Endodermal cell (in vitro differentiated cells): Measurements from ENCODE around the gene ZNF552. TPM values are rescaled to one million over a fixed set of nuclear protein-coding genes. Genes with fewer than 3 reads are reported as not detected.
A peak's percentile ranks its signal among the peaks of the same experiment; 100 is the strongest.

Experiments
- DNase-seq: peaks from one replicate; pipeline ENCODE4 v3.0.0-alpha.2; 2017
- H3K27ac ChIP-seq: 2 replicates; pipeline ENCODE4 v1.5.1; 2013; ENCODE audit warnings: mild to moderate bottlenecking, low read depth, low read length, moderate library complexity
- H3K27me3 ChIP-seq: 2 replicates; pipeline ENCODE4 v1.6.1; 2013; ENCODE audit warnings: mild to moderate bottlenecking, low read length, moderate library complexity; ENCODE audit not compliant: insufficient read depth, control insufficient read depth, poor library complexity, severe bottlenecking
- H3K36me3 ChIP-seq: 2 replicates; pipeline ENCODE4 v1.7.0; 2013; ENCODE audit warnings: mild to moderate bottlenecking, low read length, moderate library complexity; ENCODE audit not compliant: control insufficient read depth, insufficient read depth
- H3K4me1 ChIP-seq: one replicate; pipeline ENCODE4 v1.7.0; 2013; ENCODE audit warnings: low read length; ENCODE audit not compliant: control insufficient read depth, insufficient read depth
- H3K4me3 ChIP-seq: 2 replicates; pipeline ENCODE4 v1.5.1; 2013; ENCODE audit warnings: mild to moderate bottlenecking, low read length, moderate library complexity
- H3K9ac ChIP-seq: 2 replicates; pipeline ENCODE4 v1.6.1; 2013; ENCODE audit warnings: mild to moderate bottlenecking, low read length, moderate library complexity; ENCODE audit not compliant: poor library complexity, severe bottlenecking; ENCODE audit errors: extremely low read depth
- H3K9me3 ChIP-seq: 2 replicates; pipeline ENCODE4 v1.6.1; 2013; ENCODE audit warnings: mild to moderate bottlenecking, low read length, moderate library complexity; ENCODE audit not compliant: control insufficient read depth
- H3K27ac Mint-ChIP-seq: 2 replicates; pipeline ENCODE4 v1.8.0; 2020; ENCODE audit warnings: mixed read lengths
- H3K27me3 Mint-ChIP-seq: 2 replicates; pipeline ENCODE4 v1.8.0; 2021; ENCODE audit warnings: mild to moderate bottlenecking, mixed read lengths; ENCODE audit not compliant: insufficient read depth
- H3K36me3 Mint-ChIP-seq: 2 replicates; pipeline ENCODE4 v1.8.0; 2020; ENCODE audit warnings: low read depth, mixed read lengths
- H3K4me1 Mint-ChIP-seq: 2 replicates; pipeline ENCODE4 v1.8.0; 2020; ENCODE audit warnings: mixed read lengths
- H3K4me3 Mint-ChIP-seq: 2 replicates; pipeline ENCODE4 v1.8.0; 2020; ENCODE audit warnings: mild to moderate bottlenecking, moderate library complexity, mixed read lengths
- H3K9me3 Mint-ChIP-seq: 2 replicates; pipeline ENCODE4 v1.8.0; 2020; ENCODE audit warnings: mild to moderate bottlenecking, mixed read lengths
- WGBS, 2 experiments: methylation state at CpG; one replicate each; pipeline versions ENCODE4 v1.1.5 to v1.1.7; 2013; ENCODE audit warnings: missing lambda C conversion rate in 2 of 2, mixed read lengths in 1 of 2; ENCODE audit not compliant: insufficient coverage in 1 of 2, insufficient read length in 1 of 2; 5-methylcytosine and 5-hydroxymethylcytosine counted together
- total RNA-seq, 2 donors: library from RNA; stranded (reverse); fragmentation: NEBNext Ultra II Directional in 1 of 2; extraction: Animal tissue kit (Norgen Biotek cat#: 25700) in 1 of 2; gene quantifications; 2 replicates in 1 of 2; 3 replicates in 1 of 2; pipeline ENCODE4 v1.2.1, GENCODE V29; 2021
- TF ChIP-seq, protein P1 (sequence below): fragments of 200-600 bp; sonication (generic); conservative IDR thresholded peaks from 2 replicates; pipeline ENCODE4 v1.5.0; 2021; ENCODE audit warnings: antibody characterized with exemption, mild to moderate bottlenecking

The ZNF552 gene
- total RNA-seq, 2 donors from 2014 or later, result 17.4 to 18.8 TPM

DNA sequence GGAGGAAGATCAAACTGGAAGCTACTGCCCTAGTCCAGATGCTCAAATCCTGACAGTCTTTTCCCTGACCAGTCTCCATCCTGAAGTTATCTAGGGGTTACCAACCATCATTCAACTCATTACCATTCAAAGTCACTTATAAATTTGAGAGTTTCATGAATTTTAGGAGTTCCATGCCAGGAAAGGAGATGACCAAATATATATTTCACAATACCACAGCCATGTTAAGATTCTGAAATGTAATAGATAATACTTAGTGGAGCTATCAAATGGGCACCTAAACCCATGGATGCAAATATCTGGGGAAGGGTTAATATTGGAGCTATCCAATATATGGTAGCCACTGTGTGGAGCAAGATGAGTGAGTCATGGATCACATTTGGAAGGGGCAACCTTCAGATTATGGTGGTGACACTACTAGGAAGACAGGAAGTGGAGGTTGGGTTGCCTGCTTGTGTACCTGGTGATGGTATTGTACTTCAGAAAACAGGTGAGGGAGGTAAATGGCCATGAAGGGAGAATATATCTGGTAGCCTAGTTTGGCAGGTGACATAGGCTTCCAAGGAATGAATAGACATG, 26.5 kb downstream of the ZNF552 start:
- no peaks in the 10 kb centered on the region for H3K4me1 Mint-ChIP-seq
- TF ChIP-seq, protein P1, sequence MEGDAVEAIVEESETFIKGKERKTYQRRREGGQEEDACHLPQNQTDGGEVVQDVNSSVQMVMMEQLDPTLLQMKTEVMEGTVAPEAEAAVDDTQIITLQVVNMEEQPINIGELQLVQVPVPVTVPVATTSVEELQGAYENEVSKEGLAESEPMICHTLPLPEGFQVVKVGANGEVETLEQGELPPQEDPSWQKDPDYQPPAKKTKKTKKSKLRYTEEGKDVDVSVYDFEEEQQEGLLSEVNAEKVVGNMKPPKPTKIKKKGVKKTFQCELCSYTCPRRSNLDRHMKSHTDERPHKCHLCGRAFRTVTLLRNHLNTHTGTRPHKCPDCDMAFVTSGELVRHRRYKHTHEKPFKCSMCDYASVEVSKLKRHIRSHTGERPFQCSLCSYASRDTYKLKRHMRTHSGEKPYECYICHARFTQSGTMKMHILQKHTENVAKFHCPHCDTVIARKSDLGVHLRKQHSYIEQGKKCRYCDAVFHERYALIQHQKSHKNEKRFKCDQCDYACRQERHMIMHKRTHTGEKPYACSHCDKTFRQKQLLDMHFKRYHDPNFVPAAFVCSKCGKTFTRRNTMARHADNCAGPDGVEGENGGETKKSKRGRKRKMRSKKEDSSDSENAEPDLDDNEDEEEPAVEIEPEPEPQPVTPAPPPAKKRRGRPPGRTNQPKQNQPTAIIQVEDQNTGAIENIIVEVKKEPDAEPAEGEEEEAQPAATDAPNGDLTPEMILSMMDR, result no peak
- no peak overlapping the region for H3K9ac ChIP-seq
- H3K36me3 ChIP-seq, result peaks cover 43% of the 10 kb centered on the region
- peaks cover 3% of the 10 kb centered on the region for H3K9me3 Mint-ChIP-seq
- H3K4me1 ChIP-seq, result no peaks in the 10 kb centered on the region
- H3K27me3 Mint-ChIP-seq, result no peaks in the 10 kb centered on the region
- no peak overlapping the region for H3K27ac Mint-ChIP-seq
- H3K27me3 ChIP-seq, result no peaks in the 10 kb centered on the region
- H3K9me3 ChIP-seq, result no peaks in the 10 kb centered on the region
- no peak overlapping the region for H3K27ac ChIP-seq
- H3K36me3 Mint-ChIP-seq, result peaks cover 62% of the 10 kb centered on the region
- H3K4me3 ChIP-seq, result no peak overlapping the region
- no peak for DNase-seq
- no peak overlapping the region for H3K4me3 Mint-ChIP-seq

DNA sequence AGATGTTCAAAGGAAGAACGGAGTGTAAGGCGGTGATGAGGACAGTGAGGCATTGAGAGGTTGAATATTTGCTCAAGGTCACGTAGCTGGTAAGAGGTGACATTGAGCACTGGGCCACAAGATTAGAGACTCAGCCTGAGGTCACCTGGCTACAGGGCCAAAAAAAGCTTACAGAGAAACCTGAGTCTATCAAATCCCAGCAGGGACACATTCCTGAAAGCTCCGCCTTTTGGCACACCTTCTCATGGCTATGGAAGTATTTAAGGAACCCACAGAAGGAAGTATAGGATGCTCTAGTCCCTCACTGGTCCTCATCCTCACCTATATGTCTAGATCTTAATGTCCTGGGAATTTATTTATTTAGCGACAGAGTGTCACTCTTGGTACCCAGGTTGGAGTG, 27.8 kb downstream of the ZNF552 start:
- TF ChIP-seq, protein P1, result no peak
- Mint-ChIP-seq H3K4me1 (no peaks in the 10 kb centered on the region), H3K9me3 (peaks cover 8% of the 10 kb centered on the region), H3K36me3 (peaks cover 62% of the 10 kb centered on the region), H3K4me3 (no peak overlapping the region), H3K27me3 (no peaks in the 10 kb centered on the region), H3K27ac (no peak overlapping the region)
- Histone ChIP-seq H3K9ac (no peak overlapping the region), H3K36me3 (peaks cover 43% of the 10 kb centered on the region), H3K27ac (no peak overlapping the region), H3K4me3 (no peak overlapping the region), H3K27me3 (no peaks in the 10 kb centered on the region), H3K9me3 (no peaks in the 10 kb centered on the region), H3K4me1 (no peaks in the 10 kb centered on the region)
- 93 to 96% methylated on average over 5 of the region's 5 CpGs for WGBS, 2 experiments
- peak; percentile 57 for DNase-seq

DNA sequence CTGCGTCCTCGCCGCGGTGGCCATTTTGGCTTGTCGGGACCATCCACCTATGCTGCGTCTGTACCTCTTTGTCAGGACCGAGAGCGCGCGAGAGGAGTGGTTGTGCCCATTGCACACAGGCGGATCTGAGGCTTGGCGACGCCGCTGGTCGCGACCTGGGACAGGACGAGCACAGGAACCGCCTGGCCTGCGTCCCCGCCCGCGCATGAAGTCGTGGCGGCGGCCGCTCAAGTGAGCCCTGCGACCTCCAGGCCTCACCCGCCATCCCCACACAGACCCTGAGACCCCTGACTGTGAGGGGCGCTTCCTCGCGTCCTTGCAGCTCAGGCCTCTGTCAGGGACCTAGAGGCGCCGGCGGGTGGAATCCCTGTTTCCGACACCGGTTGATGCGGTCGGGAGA, 28.4 kb downstream of the ZNF552 start:
- Mint-ChIP-seq H3K27me3 (no peaks in the 10 kb centered on the region), H3K9me3 (peaks cover 15% of the 10 kb centered on the region), H3K36me3 (peaks cover 64% of the 10 kb centered on the region), H3K27ac (no peak overlapping the region), H3K4me3 (no peak overlapping the region), H3K4me1 (no peaks in the 10 kb centered on the region)
- H3K9me3 ChIP-seq, result no peaks in the 10 kb centered on the region
- TF ChIP-seq, protein P1, result no peak
- no peak for DNase-seq
- WGBS, 2 experiments, result 96 to 98% methylated on average over 33 to 38 of the region's 38 CpGs
- H3K27me3 ChIP-seq, result no peaks in the 10 kb centered on the region
- H3K4me1 ChIP-seq, result no peaks in the 10 kb centered on the region
- no peak overlapping the region for H3K4me3 ChIP-seq
- no peak overlapping the region for H3K27ac ChIP-seq
- H3K9ac ChIP-seq, result no peak overlapping the region
- peaks cover 43% of the 10 kb centered on the region for H3K36me3 ChIP-seq
